ENCODE measurements around the gene FNDC3B. TPM values are rescaled to one million over a fixed set of nuclear protein-coding genes. Genes with fewer than 3 reads are reported as not detected.

FNDC3B gene
- total RNA-seq, 4 donors from 2014 or later, result 59.8 to 72.6 (median 65.6) TPM

GRCh38 chr3:172163320-172163719 lies 123.9 kb downstream of the FNDC3B start:
- intact Hi-C loops (cut with DNase I), result no loop called here
- Histone ChIP-seq H3K36me3 (no peaks in the 10 kb centered on the region), H3K27ac (replicated peaks in 1 of 4) (no peak overlapping the region), H3K4me3 (no peak overlapping the region), H3K27me3 (no peaks in the 10 kb centered on the region), H3K9me3 (no peaks in the 10 kb centered on the region), H3K4me1 (peaks cover 6 to 50% (median 24%) of the 10 kb centered on the region in 4 donors)
- TF ChIP-seq POLR2AphosphoS5 (IDR thresholded peaks at IDR 0.05), result no peak
- no peak for DNase-seq (ENCODE audit: extremely low spot score)
- WGBS, result 94% methylated on average over 3 of the region's 3 CpGs

- intact Hi-C loops (cut with DNase I), result no loop called here
- Histone ChIP-seq H3K4me3 (no peak overlapping the region), H3K4me1 (peaks cover 19 to 55% (median 28%) of the 10 kb centered on the region in 4 donors), H3K27ac (replicated peaks in 1 of 4) (no peak overlapping the region), H3K27me3 (no peaks in the 10 kb centered on the region), H3K9me3 (no peaks in the 10 kb centered on the region), H3K36me3 (no peaks in the 10 kb centered on the region)
- 94% methylated on average over 6 of the region's 6 CpGs for WGBS
- no peak for DNase-seq (ENCODE audit: extremely low spot score)
- no peak for TF ChIP-seq EP300 (IDR thresholded peaks at IDR 0.05)
- TF ChIP-seq, protein P1, sequence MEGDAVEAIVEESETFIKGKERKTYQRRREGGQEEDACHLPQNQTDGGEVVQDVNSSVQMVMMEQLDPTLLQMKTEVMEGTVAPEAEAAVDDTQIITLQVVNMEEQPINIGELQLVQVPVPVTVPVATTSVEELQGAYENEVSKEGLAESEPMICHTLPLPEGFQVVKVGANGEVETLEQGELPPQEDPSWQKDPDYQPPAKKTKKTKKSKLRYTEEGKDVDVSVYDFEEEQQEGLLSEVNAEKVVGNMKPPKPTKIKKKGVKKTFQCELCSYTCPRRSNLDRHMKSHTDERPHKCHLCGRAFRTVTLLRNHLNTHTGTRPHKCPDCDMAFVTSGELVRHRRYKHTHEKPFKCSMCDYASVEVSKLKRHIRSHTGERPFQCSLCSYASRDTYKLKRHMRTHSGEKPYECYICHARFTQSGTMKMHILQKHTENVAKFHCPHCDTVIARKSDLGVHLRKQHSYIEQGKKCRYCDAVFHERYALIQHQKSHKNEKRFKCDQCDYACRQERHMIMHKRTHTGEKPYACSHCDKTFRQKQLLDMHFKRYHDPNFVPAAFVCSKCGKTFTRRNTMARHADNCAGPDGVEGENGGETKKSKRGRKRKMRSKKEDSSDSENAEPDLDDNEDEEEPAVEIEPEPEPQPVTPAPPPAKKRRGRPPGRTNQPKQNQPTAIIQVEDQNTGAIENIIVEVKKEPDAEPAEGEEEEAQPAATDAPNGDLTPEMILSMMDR (IDR thresholded peaks at IDR 0.05), result no peak
- no peak for TF ChIP-seq POLR2A (IDR thresholded peaks at IDR 0.05; ENCODE audit: low read depth)
- no peak for TF ChIP-seq POLR2AphosphoS5 (IDR thresholded peaks at IDR 0.05)
Measured at GRCh38 chr3:172164620-172165362, 125.4 kb downstream of the FNDC3B start.

- H3K9me3 ChIP-seq, result no peaks in the 10 kb centered on the region
- no peak overlapping the region for H3K4me3 ChIP-seq
- intact Hi-C loops (cut with DNase I), result no loop called here
- no peak for DNase-seq (ENCODE audit: extremely low spot score)
- no peaks in the 10 kb centered on the region for H3K36me3 ChIP-seq
- peaks cover 28 to 55% (median 36%) of the 10 kb centered on the region in 4 donors for H3K4me1 ChIP-seq
- H3K27ac ChIP-seq (replicated peaks in 1 of 4), result no peak overlapping the region
- H3K27me3 ChIP-seq, result no peaks in the 10 kb centered on the region
- TF ChIP-seq EP300 (IDR thresholded peaks at IDR 0.05) (no peak), POLR2A (IDR thresholded peaks at IDR 0.05; ENCODE audit: low read depth) (no peak)
- TF ChIP-seq, protein P1 (IDR thresholded peaks at IDR 0.05), result no peak
- WGBS, result 96% methylated on average over 6 of the region's 6 CpGs
Measured at GRCh38 chr3:172166261-172166660, 126.9 kb downstream of the FNDC3B start.

DNA sequence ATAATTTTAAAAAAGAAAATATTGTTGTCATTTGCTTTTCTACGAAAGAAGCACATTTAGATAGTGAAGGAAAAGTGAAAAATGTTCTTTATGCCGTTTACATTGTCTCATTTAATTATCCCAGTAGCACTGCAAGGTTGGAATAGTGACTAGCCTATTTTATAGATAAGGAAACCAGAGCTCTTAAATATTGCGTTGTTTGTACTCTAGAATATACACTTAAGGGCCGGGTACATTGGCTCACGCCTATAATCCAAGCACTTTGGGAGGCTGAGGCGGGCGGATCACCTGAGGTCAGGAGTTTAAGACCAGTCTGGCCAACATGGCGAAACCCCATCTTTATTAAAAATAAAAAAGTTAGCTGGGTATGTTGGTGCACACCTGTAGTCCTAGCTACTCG lies 127.5 kb downstream of the FNDC3B start:
- TF ChIP-seq, protein P1 (IDR thresholded peaks at IDR 0.05), result no peak
- TF ChIP-seq POLR2A (IDR thresholded peaks at IDR 0.05; ENCODE audit: low read depth), result no peak
- TF ChIP-seq POLR2AphosphoS5 (IDR thresholded peaks at IDR 0.05), result no peak
- no peak for TF ChIP-seq EP300 (IDR thresholded peaks at IDR 0.05)
- Histone ChIP-seq H3K4me1 (peaks cover 35 to 55% (median 42%) of the 10 kb centered on the region in 4 donors), H3K27me3 (no peaks in the 10 kb centered on the region), H3K27ac (replicated peaks in 1 of 4) (no peak overlapping the region), H3K36me3 (no peaks in the 10 kb centered on the region), H3K9me3 (no peaks in the 10 kb centered on the region), H3K4me3 (no peak overlapping the region)
- intact Hi-C loops (cut with DNase I), result no loop called here
- no peak for DNase-seq (ENCODE audit: extremely low spot score)
- WGBS, result 96% methylated on average over 9 of the region's 9 CpGs

DNA sequence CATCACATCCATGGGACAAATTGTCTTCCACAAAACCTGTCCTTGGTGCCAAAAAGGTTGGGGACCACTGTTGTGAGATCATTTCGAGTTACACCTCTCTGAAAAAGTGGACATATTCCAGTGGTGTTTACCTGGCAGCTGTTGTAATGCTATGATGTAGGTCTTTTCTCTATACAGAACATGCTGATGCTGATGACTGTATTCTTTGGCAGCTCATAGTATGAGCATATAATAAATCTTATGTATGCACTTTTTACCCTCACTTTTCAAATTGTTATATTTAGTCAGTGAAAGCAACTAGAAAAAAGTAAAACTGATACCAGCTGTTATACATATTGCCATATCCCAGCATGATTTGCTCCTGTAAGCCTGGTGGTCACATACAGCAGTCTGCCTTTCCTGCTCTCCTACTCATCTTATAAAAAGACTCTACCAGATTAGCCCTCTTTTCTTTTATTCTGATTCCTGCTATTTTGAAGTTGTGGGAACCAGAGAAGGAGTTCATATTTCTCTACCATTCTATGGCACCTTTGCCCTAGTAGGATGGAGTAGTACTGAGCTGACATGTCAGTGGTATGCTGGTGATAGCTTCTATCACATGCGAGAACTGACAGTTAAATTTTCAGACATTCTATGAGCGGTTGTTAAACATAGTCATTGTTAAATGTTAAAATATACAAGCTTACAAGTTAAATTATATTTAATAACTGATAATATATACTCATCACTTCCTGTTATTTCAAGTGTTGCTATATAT lies 128.7 kb downstream of the FNDC3B start:
- peaks cover 41 to 52% (median 46%) of the 10 kb centered on the region in 4 donors for H3K4me1 ChIP-seq
- H3K4me3 ChIP-seq, result no peak overlapping the region
- no peaks in the 10 kb centered on the region for H3K9me3 ChIP-seq
- WGBS, result 88% methylated on average over 3 of the region's 3 CpGs
- no peaks in the 10 kb centered on the region for H3K36me3 ChIP-seq
- H3K27me3 ChIP-seq, result no peaks in the 10 kb centered on the region
- TF ChIP-seq, protein P1 (IDR thresholded peaks at IDR 0.05), result no peak
- TF ChIP-seq POLR2AphosphoS5 (IDR thresholded peaks at IDR 0.05), result no peak
- TF ChIP-seq EP300 (IDR thresholded peaks at IDR 0.05), result no peak
- TF ChIP-seq POLR2A (IDR thresholded peaks at IDR 0.05; ENCODE audit: low read depth), result no peak
- DNase-seq (ENCODE audit: extremely low spot score), result no peak
- intact Hi-C loops (cut with DNase I), result no loop called here
- H3K27ac ChIP-seq (replicated peaks in 1 of 4), result peak overlapping the region in 1 of 4 donors; percentile 21

Measured in esophagus muscularis mucosa (tissue), 4 donors.